Fibroblast of lung (primary cell): ENCODE data around the gene CDH15.

Source experiments
- EZH2 ChIP-seq: IDR thresholded peaks from 2 replicates; pipeline ENCODE4 v1.5.1; 2012; ENCODE audit warnings: low read length, control low read depth, mild to moderate bottlenecking; ENCODE audit errors: missing control alignments
- TF ChIP-seq, protein P1 (sequence below), 2 donors: IDR thresholded peaks in 1 of 2; conservative IDR thresholded peaks in 1 of 2; 1 replicate in 1 of 2; 2 replicates in 1 of 2; pipeline ENCODE4 v1.5.1; 2011 to 2012; ENCODE audit warnings: low read length in 2 of 2, control low read depth in 1 of 2, inconsistent platforms in 1 of 2, low read depth in 1 of 2, mild to moderate bottlenecking in 1 of 2

DNA sequence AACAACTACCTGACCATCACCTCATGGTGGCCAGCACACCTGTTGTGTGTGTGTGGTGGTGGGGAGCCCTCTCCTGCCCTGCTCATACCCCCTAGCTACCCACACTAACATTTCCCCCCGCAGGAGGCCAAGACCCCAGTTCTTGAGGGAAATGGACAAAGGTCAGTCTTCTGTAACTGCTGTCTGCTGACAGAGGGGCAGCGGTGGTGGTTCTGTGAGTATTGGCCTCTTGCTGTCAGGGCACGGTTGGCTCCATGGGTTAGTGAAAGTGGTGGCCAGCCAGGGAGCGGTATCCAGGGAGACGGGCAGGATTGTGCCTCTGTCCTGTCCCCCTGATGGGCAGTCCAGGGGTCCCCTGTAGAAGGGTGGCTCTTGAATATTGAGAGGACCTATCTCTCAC, 72.1 kb downstream of the CDH15 start:
- TF ChIP-seq, protein P1, sequence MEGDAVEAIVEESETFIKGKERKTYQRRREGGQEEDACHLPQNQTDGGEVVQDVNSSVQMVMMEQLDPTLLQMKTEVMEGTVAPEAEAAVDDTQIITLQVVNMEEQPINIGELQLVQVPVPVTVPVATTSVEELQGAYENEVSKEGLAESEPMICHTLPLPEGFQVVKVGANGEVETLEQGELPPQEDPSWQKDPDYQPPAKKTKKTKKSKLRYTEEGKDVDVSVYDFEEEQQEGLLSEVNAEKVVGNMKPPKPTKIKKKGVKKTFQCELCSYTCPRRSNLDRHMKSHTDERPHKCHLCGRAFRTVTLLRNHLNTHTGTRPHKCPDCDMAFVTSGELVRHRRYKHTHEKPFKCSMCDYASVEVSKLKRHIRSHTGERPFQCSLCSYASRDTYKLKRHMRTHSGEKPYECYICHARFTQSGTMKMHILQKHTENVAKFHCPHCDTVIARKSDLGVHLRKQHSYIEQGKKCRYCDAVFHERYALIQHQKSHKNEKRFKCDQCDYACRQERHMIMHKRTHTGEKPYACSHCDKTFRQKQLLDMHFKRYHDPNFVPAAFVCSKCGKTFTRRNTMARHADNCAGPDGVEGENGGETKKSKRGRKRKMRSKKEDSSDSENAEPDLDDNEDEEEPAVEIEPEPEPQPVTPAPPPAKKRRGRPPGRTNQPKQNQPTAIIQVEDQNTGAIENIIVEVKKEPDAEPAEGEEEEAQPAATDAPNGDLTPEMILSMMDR (conservative IDR thresholded peaks at IDR 0.05 in 1 of 2, IDR thresholded peaks at IDR 0.05 in 1 of 2; ENCODE audit: low read depth in 1 of 2, low read length in 2 of 2): no peak
- TF ChIP-seq EZH2: no peak
